GM21528 (cell line): ENCODE results near the gene GSPT2.
"Not testable (repeated sequence)": the region's sequence is repeated elsewhere in the genome, so short reads cannot be mapped to it uniquely, and the experiment has no call there.

Experiments used
- ATAC-seq: cut with Tn5 transposase; IDR thresholded peaks from one replicate; pipeline ENCODE4 v1.9.1; 2021; ENCODE audit warnings: mild to moderate bottlenecking, moderate library complexity; ENCODE audit not compliant: unreplicated experiment, low FRiP score

GSPT2 gene

DNA sequence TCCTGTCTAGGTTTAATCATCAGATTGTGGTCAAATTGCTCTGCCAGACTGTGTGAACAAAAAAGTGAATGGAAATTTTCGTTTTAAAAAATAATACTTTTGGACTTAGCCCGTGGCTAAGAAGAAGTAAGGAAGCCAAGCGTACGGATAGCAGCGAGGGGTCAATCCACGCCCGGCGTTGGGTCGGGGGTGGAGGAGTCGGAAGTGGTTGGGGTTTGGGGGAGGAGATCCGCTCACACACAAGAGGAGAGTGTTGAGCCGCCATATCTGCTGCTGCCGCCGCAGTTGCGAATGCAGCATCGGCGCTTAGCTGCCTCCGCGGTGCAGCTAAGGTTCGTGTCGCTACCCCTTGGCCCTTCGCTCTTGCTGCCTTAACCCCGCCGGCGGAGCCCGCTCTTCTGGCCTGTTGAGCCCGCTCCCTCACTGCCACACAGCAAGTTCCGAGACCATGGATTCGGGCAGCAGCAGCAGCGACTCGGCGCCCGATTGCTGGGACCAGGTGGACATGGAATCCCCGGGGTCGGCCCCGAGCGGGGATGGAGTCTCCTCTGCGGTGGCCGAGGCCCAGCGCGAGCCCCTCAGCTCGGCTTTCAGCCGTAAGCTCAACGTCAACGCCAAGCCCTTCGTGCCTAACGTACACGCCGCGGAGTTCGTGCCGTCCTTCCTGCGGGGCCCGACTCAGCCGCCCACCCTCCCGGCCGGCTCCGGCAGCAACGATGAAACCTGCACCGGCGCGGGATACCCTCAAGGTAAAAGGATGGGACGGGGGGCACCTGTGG lies at the start of gene GSPT2:
Gene GSPT2 (plus strand): TSS at position 264 of the 779 bp plus-strand sequence. CDS start 185 bp downstream, at position 449.
- peak; percentile 94 for ATAC-seq

DNA sequence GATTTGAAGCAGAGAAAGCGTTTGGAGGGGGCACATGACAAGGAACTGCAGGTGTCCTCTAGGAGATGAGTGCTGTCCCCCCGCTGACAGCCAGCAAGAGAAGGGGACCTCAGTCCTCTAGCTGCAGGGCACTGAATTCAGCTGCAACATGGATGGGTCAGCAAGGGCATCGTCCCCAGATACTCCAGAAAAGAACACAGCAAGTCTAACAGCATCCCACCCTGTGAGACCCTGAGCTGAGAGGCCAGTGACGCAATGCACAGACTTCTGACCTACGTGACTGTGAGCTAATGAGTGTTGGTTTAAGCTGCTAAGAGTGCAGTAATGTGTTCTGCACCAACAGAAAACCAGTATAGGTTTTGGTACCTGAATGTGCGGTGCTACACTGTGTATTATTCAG lies 49.0 kb upstream of the GSPT2 start:
- ATAC-seq = no peak

DNA sequence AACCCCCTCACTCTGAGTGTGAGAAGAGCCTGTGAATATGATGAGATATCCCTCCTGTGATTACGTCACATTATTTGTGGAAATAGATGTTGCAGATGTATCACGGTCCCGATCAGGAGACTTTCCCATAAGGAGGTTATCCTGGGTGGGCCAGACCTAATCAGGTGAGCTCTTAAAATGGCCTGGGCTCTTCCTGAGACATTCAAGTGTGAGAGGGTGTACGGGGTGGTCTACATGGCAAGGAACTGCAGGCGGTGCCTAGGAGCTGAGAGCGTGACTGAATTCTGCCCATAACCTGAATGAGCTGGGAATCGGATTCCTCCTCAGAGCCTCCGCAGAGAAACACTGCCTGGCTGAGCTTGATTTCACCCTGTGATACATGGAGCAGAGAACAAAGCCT lies 45.8 kb upstream of the GSPT2 start:
- no peak for ATAC-seq

DNA sequence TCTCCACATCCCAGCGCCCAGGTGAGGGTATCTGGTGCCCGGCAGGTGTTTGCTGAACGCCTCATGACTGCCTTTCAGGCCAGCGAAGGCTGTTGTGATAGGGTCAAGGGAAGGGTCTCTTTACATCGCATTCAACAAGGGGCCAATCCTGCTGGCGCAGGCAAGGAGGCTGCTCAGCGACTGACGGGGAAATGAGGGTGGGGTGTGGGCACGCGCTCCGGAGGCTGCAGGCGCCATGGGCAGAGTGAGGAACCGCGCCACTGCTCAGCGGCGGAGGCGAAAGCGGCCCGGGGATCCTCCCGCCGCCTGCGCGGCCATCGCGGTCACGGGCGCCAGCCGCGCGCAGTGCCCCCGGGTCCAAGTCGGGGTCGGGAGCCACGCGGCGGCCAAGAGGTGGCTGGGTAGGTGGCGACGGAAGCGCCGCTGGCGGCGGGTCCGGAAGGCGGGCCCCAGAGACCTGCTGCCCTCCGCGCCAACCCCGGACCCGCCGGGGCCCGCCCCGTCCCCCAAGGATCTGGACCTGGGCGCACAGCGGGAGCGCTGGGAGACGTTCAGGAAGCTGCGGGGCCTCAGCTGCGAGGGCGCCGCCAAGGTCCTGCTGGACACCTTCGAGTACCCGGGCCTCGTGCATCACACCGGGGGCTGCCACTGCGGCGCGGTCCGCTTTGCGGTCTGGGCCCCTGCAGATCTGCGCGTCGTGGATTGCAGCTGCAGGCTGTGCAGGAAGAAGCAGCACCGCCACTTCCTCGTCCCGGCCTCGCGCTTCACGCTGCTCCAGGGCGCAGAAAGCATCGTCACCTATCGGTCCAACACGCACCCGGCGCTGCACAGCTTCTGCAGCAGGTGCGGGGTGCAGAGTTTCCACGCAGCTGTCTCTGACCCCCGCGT lies 32.7 kb upstream of the GSPT2 start, which contains the start of gene CENPVL1:
Gene CENPVL1 (plus strand): TSS at position 236 of the 888 bp plus-strand sequence. CDS start 0 bp downstream, at position 236.
- ATAC-seq = not testable (repeated sequence)

DNA sequence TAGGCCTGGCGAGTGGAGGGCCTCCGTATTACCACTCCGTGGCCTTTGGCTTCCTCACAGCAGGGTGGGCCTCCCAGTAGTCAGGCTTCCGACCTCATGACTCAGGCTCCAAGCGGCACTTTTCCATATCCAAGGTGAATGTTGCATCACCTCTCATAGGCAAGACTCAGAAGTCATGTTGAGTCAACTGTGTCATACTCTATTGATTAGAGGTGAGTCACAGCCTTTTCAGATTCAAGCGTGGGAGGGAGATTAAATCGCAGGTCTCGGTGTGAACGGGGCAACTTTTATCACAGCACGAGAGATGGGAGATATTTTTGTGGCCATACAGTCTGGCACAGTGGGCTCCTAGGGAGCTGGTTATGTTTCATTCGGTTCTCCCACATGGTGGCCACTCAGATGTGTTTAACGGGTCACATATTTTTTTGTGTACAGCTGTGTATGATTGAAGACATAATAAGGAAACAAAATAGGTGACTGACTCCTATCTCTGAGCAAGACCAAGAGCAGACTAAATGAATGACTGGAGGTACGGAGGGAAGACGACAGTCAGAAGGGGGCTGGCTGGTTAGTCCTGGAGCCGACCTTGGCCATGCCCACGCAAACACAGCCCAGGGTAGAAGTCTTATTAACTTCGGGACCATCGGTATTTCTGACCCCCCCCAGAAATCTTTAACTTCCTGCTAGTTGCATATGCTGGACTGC lies 30.1 kb upstream of the GSPT2 start:
- not testable (repeated sequence) for ATAC-seq

DNA sequence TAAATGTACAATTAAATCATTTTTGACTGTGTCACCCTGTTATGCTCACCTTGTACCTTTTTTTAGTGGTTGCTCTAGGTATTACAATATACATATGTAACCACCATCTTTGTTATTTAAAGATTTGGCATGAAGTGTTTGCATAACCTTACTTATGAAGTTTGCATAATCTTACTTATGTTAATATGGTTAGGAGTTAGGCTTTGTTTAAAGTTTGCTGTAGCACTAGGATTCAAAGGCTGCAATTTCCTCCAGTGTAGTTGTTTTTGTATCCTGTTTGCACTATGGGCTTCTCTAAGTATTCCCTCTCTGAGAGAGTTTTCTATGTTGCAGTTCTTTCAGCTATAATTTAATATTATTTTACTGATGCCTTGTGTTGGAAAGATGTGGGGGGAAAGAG lies 15.0 kb upstream of the GSPT2 start:
- ATAC-seq = no peak

DNA sequence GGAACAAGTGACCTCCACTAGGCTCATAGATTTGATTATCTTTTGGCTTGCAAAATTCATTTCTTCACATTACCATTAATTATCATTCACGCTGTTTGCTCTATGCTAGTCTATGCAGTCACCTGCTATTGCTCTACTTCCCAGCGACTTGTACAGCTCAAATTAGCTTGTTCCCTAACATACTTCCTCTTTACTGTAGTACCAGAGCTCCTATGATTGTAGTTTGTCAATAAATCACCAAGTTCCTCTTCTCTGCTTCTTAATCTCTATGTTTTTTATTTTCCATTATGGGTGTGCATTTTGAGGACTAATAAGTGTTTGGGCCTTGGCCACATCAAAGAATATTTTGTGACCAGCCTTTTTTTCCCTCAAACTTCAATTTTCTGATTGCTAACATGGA lies 6.2 kb upstream of the GSPT2 start:
- ATAC-seq = no peak

DNA sequence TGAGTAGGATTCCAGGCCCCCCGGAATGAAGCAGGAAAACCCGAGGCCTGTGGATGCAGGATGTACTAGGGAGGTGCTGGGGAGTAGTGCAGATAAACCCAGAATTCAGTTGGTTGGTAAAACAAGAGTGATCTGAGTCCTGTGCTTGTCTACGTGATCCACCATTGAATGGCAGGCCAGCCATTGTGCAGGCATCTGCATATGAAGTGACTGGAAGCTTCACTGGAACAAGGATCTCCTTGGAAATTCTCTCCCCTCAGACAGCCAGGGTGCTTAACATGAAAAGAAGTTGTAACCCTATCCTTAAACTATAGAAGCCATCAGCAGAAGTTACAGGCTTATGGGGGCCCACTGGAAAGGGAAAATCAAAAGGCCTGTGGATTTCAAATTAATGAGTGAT lies 656 bp upstream of the GSPT2 start:
- no peak for ATAC-seq

DNA sequence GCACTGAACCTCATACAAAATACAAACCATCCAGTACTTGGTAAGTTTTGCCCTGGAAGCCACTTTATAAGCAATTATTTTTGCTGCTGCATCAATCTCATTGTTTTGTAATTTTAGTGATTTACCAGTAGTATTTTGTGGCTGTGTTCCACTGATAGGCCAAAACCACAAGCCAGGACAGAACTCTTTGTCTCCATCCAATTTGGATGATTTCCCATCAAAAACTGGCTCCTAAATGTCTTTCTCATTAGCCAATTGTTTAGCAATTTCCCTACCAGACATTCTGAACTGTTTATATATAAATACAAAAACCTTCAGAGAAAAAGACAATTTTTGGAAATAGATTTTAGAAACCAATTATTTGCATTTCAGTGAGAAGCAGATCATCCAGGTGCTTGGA lies 4.4 kb downstream of the GSPT2 start:
- no peak for ATAC-seq

DNA sequence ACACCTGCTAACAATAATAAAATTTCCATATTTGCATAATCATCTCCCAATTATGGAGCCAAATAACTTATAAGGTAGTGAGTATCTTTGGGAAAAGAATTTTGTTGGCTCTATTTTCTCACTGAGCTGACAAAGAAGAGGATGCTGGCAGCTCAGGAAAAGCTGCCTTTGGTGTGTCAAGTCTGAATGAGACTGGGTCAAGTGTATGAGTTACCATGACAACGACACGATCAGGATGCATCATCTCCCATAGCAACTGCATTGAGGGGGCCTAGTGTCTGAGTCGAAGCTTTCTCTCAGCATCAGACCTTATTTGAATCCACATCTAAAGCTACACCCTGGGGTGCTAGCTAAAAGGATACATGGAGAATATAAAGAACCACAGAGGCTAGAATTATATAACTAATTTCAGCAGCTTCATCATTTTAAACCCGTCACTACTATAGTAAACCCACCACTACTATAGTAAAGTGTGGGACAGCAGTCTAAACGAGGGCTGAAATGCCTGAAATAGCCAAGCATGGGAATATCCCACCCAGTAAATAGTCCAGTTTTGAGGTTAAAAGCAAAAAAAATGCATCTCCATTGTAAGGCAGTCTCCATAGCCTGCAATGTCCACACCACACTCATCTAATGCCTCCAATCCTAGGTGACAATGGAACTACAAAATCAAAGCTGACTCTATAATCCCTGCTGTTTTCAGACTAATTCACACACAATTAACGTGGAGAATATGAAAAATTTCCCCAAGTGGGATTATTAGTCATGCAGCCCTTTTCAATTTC lies 16.0 kb downstream of the GSPT2 start:
- ATAC-seq = no peak

DNA sequence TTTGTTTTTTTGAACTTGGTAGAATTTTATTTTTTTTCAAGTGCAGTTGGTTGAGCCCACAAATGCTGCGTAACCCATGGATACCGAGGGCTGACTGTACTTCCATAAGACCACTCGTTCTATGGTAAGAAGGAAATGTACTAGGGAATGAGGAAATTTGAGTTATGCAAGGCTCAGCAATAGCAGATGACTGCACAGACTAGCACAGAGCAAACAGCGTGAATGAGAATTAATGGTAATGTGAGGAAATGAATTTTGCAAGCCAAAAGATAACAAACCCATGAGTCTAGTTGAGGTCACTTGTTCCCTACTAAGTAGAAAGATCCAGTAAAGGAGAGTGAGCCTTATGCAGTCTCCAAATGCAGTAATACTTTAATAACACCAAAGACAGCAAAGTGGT lies 17.4 kb downstream of the GSPT2 start:
- no peak for ATAC-seq

DNA sequence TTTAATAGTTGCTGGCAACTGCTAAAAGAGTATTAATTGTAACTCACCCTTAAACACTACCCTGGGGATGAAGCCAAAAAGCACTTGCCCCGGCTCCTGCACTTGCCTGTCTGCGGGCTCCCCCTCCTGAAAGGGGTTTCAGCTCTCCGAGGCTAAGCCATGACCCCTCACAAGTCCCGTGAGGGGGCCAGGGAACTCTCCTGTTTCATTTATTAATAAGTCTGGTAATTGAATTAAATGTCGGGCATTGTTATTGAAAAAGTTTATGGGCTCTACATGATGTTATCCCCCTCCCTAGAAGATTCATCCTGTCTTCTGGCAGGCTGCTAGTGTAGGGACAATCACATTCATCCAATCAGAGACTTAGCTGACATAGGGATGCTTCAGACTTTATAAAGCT lies 23.3 kb downstream of the GSPT2 start:
- ATAC-seq = no peak

DNA sequence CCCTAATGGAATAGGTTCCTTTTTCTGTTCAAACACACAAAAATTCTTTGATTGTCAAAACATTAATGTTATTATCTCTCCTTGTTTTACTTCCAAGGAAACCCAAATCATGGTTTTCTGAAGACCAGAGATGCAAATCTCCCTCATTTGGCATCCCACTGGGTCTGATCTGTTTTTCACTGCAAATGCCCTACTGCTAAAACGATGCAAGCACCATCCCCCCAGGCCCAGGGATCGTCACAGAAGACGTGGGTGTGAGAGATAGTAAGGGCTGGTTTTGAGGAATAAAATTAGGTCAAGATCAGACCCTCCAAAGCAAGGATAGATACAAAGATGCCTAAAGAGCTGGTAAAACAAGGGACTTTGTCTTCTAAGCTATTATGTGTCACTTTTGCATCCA lies 33.6 kb downstream of the GSPT2 start:
- no peak for ATAC-seq

DNA sequence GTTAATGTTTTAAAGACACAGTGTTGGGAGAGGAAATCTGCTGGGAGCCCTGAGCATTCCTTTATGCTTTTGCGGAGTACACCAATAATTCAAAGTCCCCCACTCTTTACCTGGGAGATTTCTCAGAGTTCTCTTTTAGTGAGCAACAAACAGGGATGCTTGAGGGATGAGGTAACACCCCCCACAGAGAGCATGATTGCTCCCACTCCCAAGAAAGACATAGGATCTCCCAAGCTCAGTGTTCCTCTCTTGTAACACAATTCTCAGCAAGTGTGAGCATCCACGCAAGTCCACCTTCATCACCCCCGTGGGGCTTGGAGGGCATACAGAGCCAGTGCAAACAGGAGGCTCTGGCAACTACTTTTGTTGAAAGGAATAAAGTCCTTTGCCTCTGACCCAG lies 36.1 kb downstream of the GSPT2 start:
- no peak for ATAC-seq

DNA sequence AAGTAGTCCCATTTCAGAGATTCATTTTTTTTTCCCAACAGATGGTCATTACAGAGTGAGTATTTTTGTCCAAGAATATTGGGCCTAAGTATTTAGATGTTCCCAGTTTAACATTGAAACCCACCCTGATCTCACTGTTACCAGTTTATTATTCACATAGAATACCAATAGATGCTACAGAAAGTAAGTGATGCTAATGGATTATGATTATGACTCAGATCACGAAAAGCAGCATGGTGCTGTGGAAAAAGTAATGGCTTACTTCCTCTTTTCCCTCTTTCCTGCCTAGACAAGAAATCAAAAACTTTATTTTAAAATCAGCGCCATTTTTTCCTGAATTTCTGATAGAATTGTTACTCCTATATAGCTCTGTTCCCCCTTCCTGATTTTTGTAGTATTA lies 51.9 kb downstream of the GSPT2 start:
- ATAC-seq = no peak
